ENCODE data around the gene ZNF362. TPM values are rescaled to one million over a fixed set of nuclear protein-coding genes. Genes with fewer than 3 reads are reported as not detected.
"Not testable (repeated sequence)": the region's sequence is repeated elsewhere in the genome, so short reads cannot be mapped to it uniquely, and the experiment has no call there.

Gene ZNF362
- total RNA-seq, 2 donors from 2014 or later, result 16.9 to 23.9 TPM

DNA sequence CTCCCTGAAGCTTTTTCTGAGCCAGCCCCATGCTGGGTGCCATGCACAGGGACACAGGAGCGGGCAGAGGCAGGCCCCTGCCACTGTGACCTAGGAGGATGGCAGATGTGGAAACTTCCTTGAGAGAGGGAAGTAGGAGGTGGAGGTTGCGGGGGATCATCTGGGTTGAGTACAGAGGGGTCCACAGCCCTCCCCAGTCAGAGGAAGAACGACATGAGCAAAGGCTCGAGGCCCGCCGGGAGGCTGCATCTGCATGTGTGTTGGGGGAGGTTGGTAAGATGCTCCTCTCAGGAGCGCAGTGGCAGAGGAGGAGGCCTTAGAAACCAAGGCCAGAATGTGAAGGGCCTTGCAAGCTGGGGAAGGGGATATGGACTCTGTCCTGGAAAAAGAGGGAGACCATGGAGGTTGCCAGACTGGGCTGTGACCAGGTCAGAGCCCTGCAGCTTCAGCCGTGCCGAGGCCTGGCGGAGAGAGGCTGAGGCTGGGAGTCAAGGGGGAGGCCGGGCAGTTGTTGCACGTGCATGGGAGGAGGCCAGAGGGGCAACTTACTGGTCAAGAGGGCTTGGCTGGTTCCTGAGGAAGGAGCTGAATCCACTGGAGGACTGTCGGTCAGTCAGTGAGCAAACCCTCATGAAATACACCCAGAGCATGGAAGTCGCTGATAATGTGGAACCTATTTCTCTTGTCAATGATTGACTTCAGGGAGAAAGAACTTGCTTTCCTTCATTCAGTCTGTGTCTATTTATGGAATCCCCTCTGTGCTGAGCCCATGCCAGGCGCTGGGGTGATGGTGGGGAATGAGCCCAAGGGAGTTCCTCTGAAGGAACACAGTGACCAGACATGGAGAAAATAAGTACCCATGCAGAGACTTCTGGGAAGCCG is 32.9 kb downstream of the ZNF362 start:
- no peak overlapping the region for H3K27ac Mint-ChIP-seq
- no peak overlapping the region for H3K4me3 Mint-ChIP-seq
- no peaks in the 10 kb centered on the region for H3K4me1 Mint-ChIP-seq (ENCODE audit: low read depth)
- H3K9me3 Mint-ChIP-seq, result peaks cover 0 to 2% of the 10 kb centered on the region in 2 donors
- DNase-seq, result no peak
- ATAC-seq (replicated peaks in 1 of 2), result no peak
- no peaks in the 10 kb centered on the region for H3K27me3 Mint-ChIP-seq (ENCODE audit: low read depth)
- peaks cover 2 to 4% of the 10 kb centered on the region in 2 donors for H3K36me3 Mint-ChIP-seq (ENCODE audit: insufficient read depth in 2 of 2)

GRCh38 chr1:33289858-33290154 is 33.5 kb downstream of the ZNF362 start:
- Mint-ChIP-seq H3K4me1 (ENCODE audit: low read depth) (no peaks in the 10 kb centered on the region), H3K36me3 (ENCODE audit: insufficient read depth in 2 of 2) (peaks cover 2 to 4% of the 10 kb centered on the region in 2 donors), H3K27me3 (ENCODE audit: low read depth) (no peaks in the 10 kb centered on the region), H3K9me3 (peaks cover 0 to 2% of the 10 kb centered on the region in 2 donors), H3K4me3 (no peak overlapping the region), H3K27ac (no peak overlapping the region)
- DNase-seq (no peak), ATAC-seq (replicated peaks in 1 of 2) (no peak)

GRCh38 chr1:33290615-33291014 is 34.3 kb downstream of the ZNF362 start:
- not testable (repeated sequence) for H3K9me3 Mint-ChIP-seq; H3K4me3 Mint-ChIP-seq; DNase-seq; H3K27me3 Mint-ChIP-seq (ENCODE audit: low read depth); H3K36me3 Mint-ChIP-seq (ENCODE audit: insufficient read depth in 2 of 2); H3K27ac Mint-ChIP-seq; H3K4me1 Mint-ChIP-seq (ENCODE audit: low read depth); ATAC-seq (replicated peaks in 1 of 2)

GRCh38 chr1:33292726-33293340 is 36.5 kb downstream of the ZNF362 start:
- no peak for ATAC-seq (replicated peaks in 1 of 2)
- Mint-ChIP-seq H3K27ac (no peak overlapping the region), H3K36me3 (ENCODE audit: insufficient read depth in 2 of 2) (peaks cover 2 to 4% of the 10 kb centered on the region in 2 donors), H3K4me3 (no peak overlapping the region), H3K4me1 (ENCODE audit: low read depth) (no peaks in the 10 kb centered on the region), H3K27me3 (ENCODE audit: low read depth) (no peaks in the 10 kb centered on the region), H3K9me3 (peaks cover 0 to 2% of the 10 kb centered on the region in 2 donors)
- no peak for DNase-seq

DNA sequence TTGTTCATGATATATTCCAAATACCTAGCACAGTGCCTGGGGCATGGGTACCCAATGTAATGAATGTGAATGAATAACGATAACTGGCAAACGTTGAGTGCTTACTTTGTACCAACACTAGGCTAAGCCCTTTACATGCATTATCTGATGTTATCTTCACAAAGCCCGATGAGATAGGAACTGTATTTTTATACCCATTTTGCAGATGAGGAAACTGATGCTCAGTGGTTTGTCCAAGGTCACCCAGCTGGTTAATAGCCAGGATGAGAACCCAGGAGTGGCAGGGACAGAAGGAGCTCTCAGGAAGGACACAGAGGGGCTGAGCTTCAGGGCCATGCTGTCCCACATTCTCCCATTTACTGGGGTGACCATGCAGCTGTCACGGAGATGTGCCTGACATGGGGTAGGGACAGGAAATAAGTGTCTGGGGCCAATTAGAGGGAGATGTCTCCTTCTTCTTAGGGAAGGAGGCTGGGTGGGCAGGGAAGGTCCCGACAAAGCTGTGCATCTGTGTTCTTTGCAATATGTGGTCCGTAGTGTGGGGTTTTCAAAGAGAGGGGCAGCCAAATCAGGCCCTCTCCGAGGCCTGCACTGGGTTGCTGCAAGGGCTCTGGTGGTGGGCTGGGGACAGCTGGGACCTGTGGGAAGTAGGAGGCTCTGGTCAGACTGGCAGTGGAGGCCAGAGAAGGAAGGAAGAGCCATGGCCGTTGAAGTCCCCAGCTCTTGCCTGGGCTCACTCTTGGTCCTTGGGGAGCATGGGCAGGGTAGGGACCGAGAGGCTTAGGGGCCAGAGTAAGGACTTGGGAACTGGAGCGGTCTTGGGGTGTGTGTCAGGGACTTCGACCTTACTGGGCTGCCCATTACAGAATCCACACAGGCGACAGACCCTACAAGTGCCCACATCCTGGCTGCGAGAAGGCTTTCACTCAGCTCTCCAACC is 38.0 kb downstream of the ZNF362 start:
- no peak overlapping the region for H3K27ac Mint-ChIP-seq
- no peak for DNase-seq
- peaks cover 0 to 2% of the 10 kb centered on the region in 2 donors for H3K9me3 Mint-ChIP-seq
- no peaks in the 10 kb centered on the region for H3K4me1 Mint-ChIP-seq (ENCODE audit: low read depth)
- H3K36me3 Mint-ChIP-seq (ENCODE audit: insufficient read depth in 2 of 2), result peaks cover 1 to 2% of the 10 kb centered on the region in 2 donors
- ATAC-seq (replicated peaks in 1 of 2), result no peak
- H3K27me3 Mint-ChIP-seq (ENCODE audit: low read depth), result no peaks in the 10 kb centered on the region
- no peak overlapping the region for H3K4me3 Mint-ChIP-seq

DNA sequence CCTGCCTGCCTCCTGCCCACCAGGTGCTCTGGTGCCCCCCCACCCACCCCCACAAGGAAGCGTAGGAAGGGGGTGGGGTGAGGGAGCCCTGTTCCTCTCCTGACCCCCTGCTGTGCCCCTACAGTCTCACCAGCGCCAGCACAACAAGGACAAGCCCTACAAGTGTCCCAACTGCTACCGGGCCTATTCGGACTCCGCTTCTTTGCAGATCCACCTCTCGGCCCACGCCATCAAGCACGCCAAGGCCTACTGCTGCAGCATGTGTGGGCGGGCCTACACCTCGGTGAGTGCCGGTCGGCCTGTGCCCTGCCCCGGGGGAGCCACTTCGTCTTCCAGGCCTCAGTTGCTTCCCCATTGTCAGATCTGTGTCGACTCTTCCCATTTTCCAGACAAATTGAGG is 38.7 kb downstream of the ZNF362 start:
- Mint-ChIP-seq H3K9me3 (no peaks in the 10 kb centered on the region), H3K4me1 (ENCODE audit: low read depth) (no peaks in the 10 kb centered on the region), H3K36me3 (ENCODE audit: insufficient read depth in 2 of 2) (peaks cover 1% of the 10 kb centered on the region in 2 donors), H3K4me3 (no peak overlapping the region), H3K27ac (no peak overlapping the region), H3K27me3 (ENCODE audit: low read depth) (no peaks in the 10 kb centered on the region)
- ATAC-seq (replicated peaks in 1 of 2) (peak in 1 of 2 donors; percentile 8), DNase-seq (no peak)

GRCh38 chr1:33295450-33296081 is 39.3 kb downstream of the ZNF362 start:
- ATAC-seq (replicated peaks in 1 of 2) (peak; percentile 81 to 90), DNase-seq (peak; percentile 84 to 90)
- H3K27ac Mint-ChIP-seq, result no peak overlapping the region
- H3K9me3 Mint-ChIP-seq, result no peaks in the 10 kb centered on the region
- H3K4me3 Mint-ChIP-seq, result no peak overlapping the region
- H3K4me1 Mint-ChIP-seq (ENCODE audit: low read depth), result no peaks in the 10 kb centered on the region
- no peaks in the 10 kb centered on the region for H3K27me3 Mint-ChIP-seq (ENCODE audit: low read depth)
- peaks cover 0 to 1% of the 10 kb centered on the region in 2 donors for H3K36me3 Mint-ChIP-seq (ENCODE audit: insufficient read depth in 2 of 2)

DNA sequence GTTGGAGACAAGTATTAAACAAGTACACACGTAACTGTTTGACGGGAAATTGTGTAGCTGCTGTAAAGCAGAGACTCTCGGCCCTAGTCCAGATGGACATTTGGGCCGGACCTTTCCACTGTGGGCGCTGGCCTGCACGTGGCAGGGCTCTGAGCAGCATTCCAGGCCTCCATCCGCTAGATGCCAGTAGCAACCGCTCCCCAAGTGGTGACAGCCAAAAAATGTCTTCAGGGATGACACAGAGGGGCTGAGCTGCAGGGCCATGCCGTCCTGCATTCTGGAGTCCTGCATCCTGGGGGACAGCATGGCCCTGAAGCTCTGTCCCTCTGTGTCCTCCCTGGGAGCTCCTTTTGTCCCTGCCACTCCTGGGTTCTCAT is 39.8 kb downstream of the ZNF362 start:
- no peak for ATAC-seq (replicated peaks in 1 of 2)
- Mint-ChIP-seq H3K9me3 (no peaks in the 10 kb centered on the region), H3K36me3 (ENCODE audit: insufficient read depth in 2 of 2) (peaks cover 0 to 1% of the 10 kb centered on the region in 2 donors), H3K4me1 (ENCODE audit: low read depth) (no peaks in the 10 kb centered on the region), H3K27ac (no peak overlapping the region), H3K27me3 (ENCODE audit: low read depth) (no peaks in the 10 kb centered on the region), H3K4me3 (no peak overlapping the region)
- DNase-seq, result no peak

DNA sequence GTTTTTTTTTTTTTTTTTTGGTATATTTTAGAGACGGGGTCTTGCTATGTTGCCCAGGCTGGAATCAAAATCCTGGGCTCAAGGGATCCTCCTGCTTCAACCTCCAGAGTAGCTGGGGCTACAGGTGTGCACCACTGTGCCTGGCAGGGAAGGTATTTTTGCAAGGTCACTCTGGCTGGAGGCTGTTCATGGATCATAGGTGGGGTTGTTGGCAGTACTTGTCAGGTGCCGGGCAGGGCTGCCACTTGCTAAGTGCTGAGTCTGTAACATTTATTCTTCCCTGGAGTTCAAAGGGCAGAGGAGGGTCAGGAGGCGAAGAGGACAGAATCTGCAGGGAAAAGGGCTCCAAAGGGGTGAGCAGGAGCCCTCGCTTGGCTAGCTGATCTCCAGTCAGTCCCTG is 40.5 kb downstream of the ZNF362 start:
- ATAC-seq (replicated peaks in 1 of 2), result no peak
- Mint-ChIP-seq H3K9me3 (no peaks in the 10 kb centered on the region), H3K27me3 (ENCODE audit: low read depth) (no peaks in the 10 kb centered on the region), H3K36me3 (ENCODE audit: insufficient read depth in 2 of 2) (peaks cover 0 to 1% of the 10 kb centered on the region in 2 donors), H3K4me3 (no peak overlapping the region), H3K4me1 (ENCODE audit: low read depth) (peaks cover 3% of the 10 kb centered on the region), H3K27ac (no peak overlapping the region)
- no peak for DNase-seq

GRCh38 chr1:33297911-33298622 is 41.8 kb downstream of the ZNF362 start:
- Mint-ChIP-seq H3K9me3 (no peaks in the 10 kb centered on the region), H3K4me3 (no peak overlapping the region), H3K36me3 (ENCODE audit: insufficient read depth in 2 of 2) (peaks cover 0 to 1% of the 10 kb centered on the region in 2 donors), H3K4me1 (ENCODE audit: low read depth) (peaks cover 12% of the 10 kb centered on the region), H3K27ac (no peak overlapping the region), H3K27me3 (ENCODE audit: low read depth) (no peaks in the 10 kb centered on the region)
- no peak for ATAC-seq (replicated peaks in 1 of 2)
- DNase-seq, result no peak

GRCh38 chr1:33298623-33299277 is 42.5 kb downstream of the ZNF362 start:
- Mint-ChIP-seq H3K9me3 (no peaks in the 10 kb centered on the region), H3K27me3 (ENCODE audit: low read depth) (no peaks in the 10 kb centered on the region), H3K4me3 (no peak overlapping the region), H3K4me1 (ENCODE audit: low read depth) (peaks cover 12% of the 10 kb centered on the region), H3K36me3 (ENCODE audit: insufficient read depth in 2 of 2) (peaks cover 0 to 1% of the 10 kb centered on the region in 2 donors), H3K27ac (no peak overlapping the region)
- DNase-seq, result peak; percentile 65 to 67
- peak; percentile 56 to 63 for ATAC-seq (replicated peaks in 1 of 2)
